IMR-90 (cell line): ENCODE measurements around the gene MAPRE2.

Source experiments
- CTCF ChIP-seq: conservative IDR thresholded peaks from 2 replicates; pipeline ENCODE4 v1.5.1; 2012; ENCODE audit warnings: mild to moderate bottlenecking, low read depth, low read length, improper control_type of control experiment
- POLR2A ChIP-seq: IDR thresholded peaks from 2 replicates; pipeline ENCODE4 v1.6.1; 2012; ENCODE audit warnings: mild to moderate bottlenecking, low read depth, low read length

DNA sequence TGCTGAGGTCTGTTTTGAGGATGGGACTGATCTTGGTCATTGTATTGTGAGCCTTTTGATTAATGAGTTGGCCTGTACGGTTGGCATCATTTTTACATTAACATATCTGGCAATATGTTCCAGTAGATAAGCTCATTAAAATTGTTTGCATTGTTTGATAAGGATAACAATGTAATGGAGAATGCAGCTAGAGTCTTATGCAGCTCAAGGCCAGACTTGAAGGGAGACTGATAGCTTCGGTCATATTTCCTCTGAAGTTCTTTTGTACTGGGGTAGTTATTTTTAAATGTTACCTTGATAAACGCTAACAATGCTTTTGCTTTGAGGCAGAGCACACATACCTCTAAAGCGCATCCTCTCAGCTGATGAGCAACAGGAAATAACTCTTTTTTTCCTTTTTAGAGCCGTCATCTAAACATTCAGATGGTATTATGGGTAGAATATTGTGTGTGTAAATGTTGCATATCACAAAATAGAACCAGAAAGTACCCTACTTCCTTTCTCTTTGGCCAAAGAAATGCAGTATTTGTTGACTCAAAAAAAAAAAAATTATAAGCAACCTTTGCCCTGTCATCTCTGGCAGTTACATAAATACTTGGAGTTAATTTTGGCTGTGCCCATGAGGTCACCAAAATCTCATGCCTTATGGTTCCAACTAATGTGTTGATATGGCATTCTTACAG lies 1.3 kb downstream of the MAPRE2 start:
- TF ChIP-seq POLR2A, result no peak
- no peak for TF ChIP-seq CTCF
